ENCODE data around the gene KMT2D.

The KMT2D gene

GRCh38 chr12:49018261-49019119 is 42.1 kb downstream of the KMT2D start, which contains the start of gene PRKAG1:
TSS of gene PRKAG1 (minus strand) at chr12:49018776. CDS start at chr12:49018740, 36 bp downstream.
- peak within 1 kb of the TSS; percentile 92 for H3K9ac ChIP-seq (ENCODE audit: low read depth, low read length)

GRCh38 chr12:49017891-49018260 is 42.7 kb downstream of the KMT2D start:
- H3K9ac ChIP-seq (ENCODE audit: low read depth, low read length), result peak overlapping the region; percentile 92
- no peaks in the 10 kb centered on the region for H3K9me3 ChIP-seq (ENCODE audit: control insufficient read depth, insufficient read depth, low read length)
- peaks cover under 1% of the 10 kb centered on the region; the same call in 1 of the 2 replicates for H3K36me3 ChIP-seq (ENCODE audit: insufficient read depth, low read length)
- no peaks in the 10 kb centered on the region; the same call in 1 of the 2 replicates for H3K4me1 ChIP-seq (ENCODE audit: insufficient read depth, low read length)

More at GRCh38 chr12:49018261-49019119, 42.1 kb downstream of the KMT2D start, which contains the start of gene PRKAG1:
- peaks cover 7% of the 10 kb centered on the region; the same call in 1 of the 2 replicates for H3K36me3 ChIP-seq (ENCODE audit: insufficient read depth, low read length)
- no peaks in the 10 kb centered on the region; the same call in 1 of the 2 replicates for H3K4me1 ChIP-seq (ENCODE audit: insufficient read depth, low read length)
- no peaks in the 10 kb centered on the region for H3K9me3 ChIP-seq (ENCODE audit: control insufficient read depth, insufficient read depth, low read length)

GRCh38 chr12:49015196-49015595 is 45.4 kb downstream of the KMT2D start:
- H3K4me1 ChIP-seq (ENCODE audit: insufficient read depth, low read length), result no peaks in the 10 kb centered on the region; the same call in 1 of the 2 replicates
- H3K9me3 ChIP-seq (ENCODE audit: control insufficient read depth, insufficient read depth, low read length), result no peaks in the 10 kb centered on the region
- no peak overlapping the region for H3K9ac ChIP-seq (ENCODE audit: low read depth, low read length)
- no peaks in the 10 kb centered on the region for H3K36me3 ChIP-seq (ENCODE audit: insufficient read depth, low read length)

GRCh38 chr12:49014547-49014946 is 46.0 kb downstream of the KMT2D start:
- H3K4me1 ChIP-seq (ENCODE audit: insufficient read depth, low read length), result no peaks in the 10 kb centered on the region; the same call in 1 of the 2 replicates
- no peak overlapping the region for H3K9ac ChIP-seq (ENCODE audit: low read depth, low read length)
- H3K9me3 ChIP-seq (ENCODE audit: control insufficient read depth, insufficient read depth, low read length), result no peaks in the 10 kb centered on the region
- no peaks in the 10 kb centered on the region for H3K36me3 ChIP-seq (ENCODE audit: insufficient read depth, low read length)

GRCh38 chr12:49013428-49013827 is 47.2 kb downstream of the KMT2D start:
- Histone ChIP-seq H3K36me3 (ENCODE audit: insufficient read depth, low read length) (no peaks in the 10 kb centered on the region), H3K9me3 (ENCODE audit: control insufficient read depth, insufficient read depth, low read length) (no peaks in the 10 kb centered on the region), H3K9ac (ENCODE audit: low read depth, low read length) (no peak overlapping the region), H3K4me1 (ENCODE audit: insufficient read depth, low read length) (no peaks in the 10 kb centered on the region)

- Histone ChIP-seq H3K9me3 (ENCODE audit: control insufficient read depth, insufficient read depth, low read length) (no peaks in the 10 kb centered on the region), H3K4me1 (ENCODE audit: insufficient read depth, low read length) (no peaks in the 10 kb centered on the region)
These were observed 47.9 kb downstream of the KMT2D start for GRCh38 chr12:49012739-49013138.

More at GRCh38 chr12:49012739-49013138, 47.9 kb downstream of the KMT2D start:
- Histone ChIP-seq H3K9ac (ENCODE audit: low read depth, low read length) (no peak overlapping the region), H3K36me3 (ENCODE audit: insufficient read depth, low read length) (no peaks in the 10 kb centered on the region)
